Hematopoietic multipotent progenitor cell treated with erythropoietin and hydrocortisone succinate and interleukin-3 and kit ligand, for 8 days (in vitro differentiated cells): ENCODE results near the gene THEMIS.

Experiments
- DNase-seq: peaks from one replicate; pipeline ENCODE4 v3.0.0-alpha.2; 2015

The THEMIS gene

DNA sequence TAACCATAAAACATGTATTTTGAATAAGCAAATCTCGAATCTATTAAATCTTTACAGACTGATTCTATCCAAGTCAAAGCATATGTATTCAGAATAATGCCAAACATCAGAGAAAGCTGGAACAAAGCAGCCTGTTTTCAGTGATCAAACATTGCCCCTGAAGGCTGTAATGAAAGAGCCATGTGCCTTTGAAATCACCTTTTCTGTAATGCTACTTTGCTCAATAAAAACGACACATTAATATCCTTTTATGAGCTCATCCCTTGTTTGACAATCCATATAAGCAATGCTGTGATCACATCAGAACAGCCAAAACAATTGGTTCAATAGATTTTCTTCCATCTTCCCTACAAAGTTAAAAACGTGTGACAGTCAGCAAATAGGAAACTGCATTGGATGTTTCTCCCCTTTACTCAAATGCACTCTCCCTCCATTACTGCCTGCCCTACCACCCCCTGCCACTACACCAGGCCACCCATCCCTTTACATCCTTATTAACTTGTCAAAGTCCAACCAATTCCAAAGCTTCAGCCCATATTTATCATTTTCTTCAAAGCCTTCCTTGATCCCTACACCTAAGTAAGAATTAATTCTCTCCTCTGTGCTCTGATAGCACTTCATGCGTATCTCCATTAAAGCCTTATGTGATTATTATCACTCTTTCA is 42.0 kb downstream of the THEMIS start:
- no peak for DNase-seq

DNA sequence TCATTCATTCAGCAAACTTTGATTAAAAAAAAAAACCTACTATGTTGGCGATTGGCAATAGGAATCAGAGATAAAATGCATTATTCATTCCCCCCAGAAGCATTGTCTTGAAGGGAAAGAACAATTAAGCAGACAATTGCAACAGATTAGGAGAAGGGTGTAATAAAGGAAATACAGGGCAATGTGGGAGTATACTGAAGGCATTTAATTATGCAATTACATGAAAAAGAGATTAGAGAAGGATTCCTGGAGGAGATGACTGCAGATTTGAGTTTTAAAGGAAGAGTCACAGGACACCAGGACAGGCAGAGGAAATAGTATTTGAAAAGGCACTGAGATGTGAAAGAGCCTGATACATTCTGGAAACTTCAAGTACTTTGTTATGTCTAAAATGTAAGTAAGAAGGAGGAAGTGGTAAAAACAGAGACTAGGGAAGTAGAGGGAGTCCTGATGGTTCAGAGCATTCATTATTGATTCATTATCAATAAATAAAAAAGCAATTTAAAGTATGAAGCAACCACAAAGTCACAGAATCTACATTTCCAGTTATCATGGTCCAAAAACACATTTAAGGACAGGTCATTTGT is 43.7 kb downstream of the THEMIS start:
- DNase-seq: no peak

DNA sequence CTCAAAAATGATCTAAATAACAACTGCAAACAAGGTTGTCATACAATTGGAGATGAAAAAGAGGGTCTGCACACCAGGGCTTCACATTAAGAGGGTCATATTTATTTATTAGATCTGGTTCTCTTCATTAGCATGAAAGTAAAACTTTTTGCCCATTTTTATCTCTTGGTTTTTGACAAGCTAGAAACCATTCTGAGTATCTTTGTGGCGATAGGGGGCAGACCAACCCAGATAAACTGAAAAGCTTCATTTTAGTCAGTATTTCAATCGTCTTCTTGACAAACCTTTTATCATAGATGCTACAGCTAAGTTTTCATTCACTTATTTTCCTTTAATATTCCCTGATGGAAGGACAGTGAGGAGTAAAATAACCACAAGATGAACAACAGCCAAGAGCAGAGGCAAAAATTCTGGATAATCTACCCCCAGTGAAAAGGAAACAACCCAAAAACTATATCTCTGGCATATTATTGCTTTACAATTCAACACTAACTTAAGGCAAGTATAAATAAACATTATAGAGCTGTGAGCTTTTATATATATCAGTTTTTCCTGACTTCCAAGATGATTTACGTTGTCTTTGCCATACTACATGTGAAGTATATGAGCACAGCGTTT is 45.2 kb downstream of the THEMIS start:
- DNase-seq: no peak

DNA sequence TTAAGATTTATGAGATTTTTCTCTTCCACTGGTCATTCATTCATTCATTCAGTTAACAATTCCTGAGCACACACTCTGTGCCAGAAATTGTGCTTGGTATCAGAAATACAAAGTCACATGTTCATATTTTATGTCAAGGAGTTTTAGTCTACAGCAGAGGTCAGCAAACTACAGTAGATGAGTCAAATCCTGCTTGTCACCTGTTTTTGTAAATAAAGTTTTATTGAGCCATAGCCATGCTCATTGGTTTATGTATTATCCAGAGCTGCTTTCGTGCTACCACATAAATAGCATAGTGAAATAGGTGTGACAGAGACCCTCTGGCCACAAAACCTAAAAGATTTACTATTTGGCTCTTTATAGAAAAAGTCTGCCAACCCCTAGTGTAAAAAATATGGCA is 46.8 kb downstream of the THEMIS start:
- DNase-seq: no peak

GRCh38 chr6:127851197-127851596 is 49.7 kb downstream of the THEMIS start:
- no peak for DNase-seq

DNA sequence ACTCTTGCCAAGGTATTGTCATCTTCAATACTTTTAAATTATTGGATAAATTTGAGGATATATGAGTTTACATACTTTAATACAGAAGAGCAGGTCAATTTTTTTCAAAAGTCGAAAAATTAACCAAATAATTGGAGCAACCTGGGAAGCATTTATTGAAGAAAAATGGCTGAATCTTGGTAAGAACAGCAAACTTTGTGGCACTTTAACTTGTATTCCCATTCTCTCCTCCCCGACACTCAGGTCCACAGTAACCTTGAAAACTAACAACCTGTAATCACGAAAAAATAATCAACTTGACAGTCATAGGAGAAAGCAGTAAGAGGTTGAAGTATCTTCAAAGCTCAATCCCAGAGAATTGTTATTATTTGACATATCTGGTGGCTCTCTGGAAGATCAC is 55.6 kb downstream of the THEMIS start:
- DNase-seq: no peak

GRCh38 chr6:127844529-127844928 is 56.3 kb downstream of the THEMIS start:
- no peak for DNase-seq

DNA sequence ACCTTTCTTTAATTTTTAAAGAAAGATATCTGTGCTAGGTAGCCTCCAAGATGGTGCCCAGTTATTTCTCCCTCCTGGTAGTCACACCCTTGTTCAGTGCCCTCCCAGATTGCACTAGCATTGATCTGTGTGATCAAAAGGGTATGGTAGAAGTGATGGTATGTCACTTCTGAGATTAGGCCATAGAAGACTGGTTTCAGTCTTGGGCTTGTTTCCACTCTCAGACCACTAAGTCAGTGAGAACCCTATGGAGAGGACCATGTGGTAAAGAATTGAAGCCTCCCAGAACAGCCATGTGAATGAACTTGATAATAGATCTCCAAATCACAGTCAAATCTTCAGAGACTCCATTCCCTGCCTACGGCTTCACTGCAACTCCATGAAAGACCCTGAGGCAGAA is 57.3 kb downstream of the THEMIS start:
- DNase-seq: no peak

DNA sequence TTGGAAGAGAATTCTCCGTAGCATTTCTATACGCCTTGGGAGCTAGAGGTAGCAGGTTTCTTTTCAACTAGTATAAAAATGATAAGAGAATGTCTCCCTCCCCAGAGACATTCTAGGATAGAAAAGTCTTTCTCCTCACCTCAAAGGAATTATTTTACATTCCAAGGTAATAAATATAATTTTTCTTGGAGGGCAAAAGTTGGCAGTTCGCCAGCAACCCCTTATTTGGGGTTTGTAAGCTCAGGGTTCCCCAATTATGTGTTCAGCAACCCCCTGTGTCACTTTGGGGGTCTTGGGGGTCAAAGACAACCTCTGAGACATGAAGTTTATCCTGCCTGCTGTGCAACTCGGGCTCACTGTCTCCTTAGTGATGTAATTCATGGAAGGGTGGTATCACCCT is 58.3 kb downstream of the THEMIS start:
- DNase-seq: no peak

DNA sequence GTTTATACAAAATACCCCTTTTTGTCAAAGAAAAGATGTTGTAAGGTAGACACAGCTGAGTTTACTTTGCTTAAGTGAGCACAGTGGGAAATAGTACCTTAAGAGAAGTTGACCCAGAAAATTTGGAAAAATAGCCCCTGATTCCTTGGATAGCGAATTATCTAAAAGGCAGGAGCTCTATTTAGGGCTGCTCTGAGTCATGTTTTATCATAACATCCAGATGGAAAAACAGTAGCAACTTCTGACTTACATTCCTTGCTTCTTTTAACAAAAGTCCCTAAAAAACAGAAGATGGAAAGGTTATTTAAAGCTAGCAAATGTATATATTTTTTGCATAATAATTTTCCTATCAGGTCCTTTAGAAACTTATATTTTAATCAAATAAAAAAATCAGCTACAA is 59.0 kb downstream of the THEMIS start:
- DNase-seq: no peak

DNA sequence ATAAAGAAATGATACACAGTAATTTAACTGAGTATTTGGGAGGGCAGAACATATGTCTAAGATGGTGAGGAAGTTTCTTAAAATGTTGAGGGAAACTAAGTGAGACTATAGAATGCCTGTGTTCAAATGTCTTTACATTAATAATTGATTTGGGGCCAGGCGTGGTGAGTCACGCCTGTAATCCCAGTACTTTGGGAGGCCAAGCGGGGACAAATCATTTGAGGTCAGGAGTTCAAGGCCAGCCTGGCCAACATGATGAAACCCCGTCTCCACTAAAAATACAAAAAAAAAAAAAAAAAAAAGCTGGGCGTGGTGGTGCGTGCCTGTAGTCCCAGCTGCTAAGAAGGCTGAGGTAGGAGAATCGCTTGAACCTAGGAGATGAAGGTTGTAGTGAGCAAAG is 66.7 kb downstream of the THEMIS start:
- DNase-seq: no peak

DNA sequence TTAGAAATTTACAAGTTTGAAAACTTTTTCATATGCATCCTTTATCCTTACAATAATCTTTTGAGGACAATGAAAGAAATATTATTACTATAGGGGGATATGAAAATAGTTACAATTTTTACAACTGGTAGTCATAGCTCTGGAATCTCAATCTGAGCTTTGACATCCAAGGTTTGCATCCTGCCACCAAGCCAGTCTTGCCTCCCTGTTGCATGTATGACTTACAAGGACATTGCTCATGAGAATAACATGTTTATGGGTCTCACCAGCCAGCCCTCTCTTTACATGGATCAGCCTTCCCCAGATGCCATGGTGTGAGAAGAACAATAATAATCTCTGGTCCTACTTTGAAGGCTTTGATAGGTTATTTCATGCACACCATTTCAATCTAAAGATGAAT is 67.5 kb downstream of the THEMIS start:
- DNase-seq: no peak

GRCh38 chr6:127832381-127832780 is 68.5 kb downstream of the THEMIS start:
- DNase-seq: no peak

DNA sequence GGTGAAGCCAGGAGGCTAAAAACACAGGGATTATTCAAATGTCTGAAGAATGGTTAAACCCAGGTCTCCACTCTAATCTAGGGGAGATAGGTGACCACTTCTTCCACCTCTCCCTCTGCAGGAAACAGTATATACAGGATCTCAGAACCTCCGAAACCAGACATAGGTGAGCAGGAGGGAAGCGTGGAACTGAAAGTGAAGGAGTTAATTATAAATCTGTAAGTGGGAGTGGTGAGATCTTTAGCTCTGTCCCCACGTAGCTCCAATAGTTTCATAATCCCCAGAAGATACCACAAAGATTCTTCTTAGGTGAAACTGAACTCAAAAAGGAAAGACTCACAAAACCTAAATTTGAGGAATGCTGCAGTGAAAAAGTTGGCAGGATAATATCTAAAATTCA is 76.8 kb downstream of the THEMIS start:
- no peak for DNase-seq

DNA sequence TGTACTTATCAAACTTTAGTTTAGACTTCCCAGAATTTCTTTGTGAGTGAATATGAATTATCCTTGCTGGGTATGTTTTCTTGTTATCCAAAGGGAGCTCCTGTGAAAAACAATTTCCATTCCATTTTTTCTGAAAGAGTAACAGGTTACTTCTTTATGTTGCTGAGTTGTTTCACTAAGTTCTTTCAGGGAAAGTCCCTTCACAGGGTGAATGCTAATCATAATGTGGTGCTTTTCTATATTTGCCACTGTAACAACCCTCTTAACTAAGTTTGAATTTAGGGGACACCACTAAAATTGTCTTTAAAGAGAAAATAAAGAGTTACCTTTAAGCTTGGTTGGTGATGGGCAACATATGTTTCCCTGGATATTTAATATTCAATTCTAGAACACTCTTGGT is 79.4 kb downstream of the THEMIS start:
- no peak for DNase-seq

- DNase-seq: no peak
Measured at GRCh38 chr6:127818149-127818548, 82.7 kb downstream of the THEMIS start.

- no peak for DNase-seq
Measured at GRCh38 chr6:127816643-127817042, 84.2 kb downstream of the THEMIS start.

DNA sequence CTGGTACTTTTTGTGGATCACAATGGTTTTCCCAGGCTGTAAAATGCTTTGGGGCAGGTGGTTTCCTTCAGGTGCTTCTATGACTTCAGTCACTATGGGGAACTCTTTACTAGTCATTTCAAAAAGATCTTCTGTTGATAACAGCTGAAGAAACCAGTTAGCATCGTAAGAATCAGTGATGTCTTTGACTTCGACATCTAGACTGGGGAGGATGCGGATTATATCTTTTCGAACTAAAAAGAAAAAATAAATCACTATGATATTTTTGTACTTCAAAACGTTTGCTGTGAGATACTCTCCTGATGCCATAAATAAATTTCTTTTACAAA is 87.2 kb downstream of the THEMIS start:
- DNase-seq: no peak

- DNase-seq: no peak
Measured at GRCh38 chr6:127812985-127813698, 87.7 kb downstream of the THEMIS start.

GRCh38 chr6:127811900-127812570 is 88.8 kb downstream of the THEMIS start:
- DNase-seq: no peak

GRCh38 chr6:127807806-127808517 is 92.9 kb downstream of the THEMIS start:
- no peak for DNase-seq

DNA sequence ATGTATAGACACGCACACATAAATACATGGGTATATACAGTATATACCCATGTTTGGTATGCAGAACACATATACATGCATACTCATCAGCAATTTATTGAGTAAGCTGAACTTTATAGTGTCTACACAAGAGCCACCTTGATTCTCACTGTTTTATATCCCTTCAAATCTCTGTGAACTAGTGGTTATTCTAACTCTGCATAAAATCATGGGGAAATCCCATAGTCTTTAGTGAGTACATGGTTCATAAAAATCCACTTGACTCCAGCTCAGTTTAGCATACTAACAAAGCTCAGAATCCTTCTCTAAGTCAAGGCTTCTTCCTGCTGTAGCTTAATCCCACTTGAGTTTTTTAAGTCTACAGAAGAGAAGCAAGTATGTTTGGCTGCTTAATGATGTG is 104.1 kb downstream of the THEMIS start:
- no peak for DNase-seq

- no peak for DNase-seq
Measured at GRCh38 chr6:127794405-127794804, 106.5 kb downstream of the THEMIS start.
